Natural killer cell (primary cell): Measurements from ENCODE around the gene SFSWAP. TPM values are rescaled to one million over a fixed set of nuclear protein-coding genes. Genes with fewer than 3 reads are reported as not detected.

Experiments
- ATAC-seq, 3 donors: fragments of 150-1000 bp in 2 of 3; fragments of 200-7000 bp in 1 of 3; cut with Tn5 transposase; 1 replicate in 1 of 3; 2 replicates in 2 of 3; pipeline ENCODE4 v1.10.0; 2021; ENCODE audit warnings: mild to moderate bottlenecking in 2 of 3, moderate library complexity in 2 of 3
- DNase-seq, 2 donors: peaks; one replicate each; pipeline versions ENCODE4 v3.0.0 to v3.0.0-alpha.2; 2013 to 2021; ENCODE audit warnings: mixed read lengths in 1 of 2
- H3K27ac ChIP-seq: one replicate; pipeline ENCODE4 v1.5.1; 2013; ENCODE audit warnings: mild to moderate bottlenecking, low read length
- H3K27me3 ChIP-seq: one replicate; pipeline ENCODE4 v1.6.1; 2013; ENCODE audit warnings: low read length; ENCODE audit not compliant: control insufficient read depth, insufficient read depth
- H3K36me3 ChIP-seq: one replicate; pipeline ENCODE4 v1.6.1; 2013; ENCODE audit warnings: low read length; ENCODE audit not compliant: control insufficient read depth, insufficient read depth
- H3K4me1 ChIP-seq: one replicate; pipeline ENCODE4 v1.6.1; 2013; ENCODE audit warnings: low read length; ENCODE audit not compliant: control insufficient read depth, insufficient read depth
- H3K4me3 ChIP-seq: one replicate; pipeline ENCODE4 v1.5.1; 2013; ENCODE audit warnings: low read length
- H3K9me3 ChIP-seq: one replicate; pipeline ENCODE4 v1.6.1; 2013; ENCODE audit warnings: low read length; ENCODE audit not compliant: control insufficient read depth, insufficient read depth
- H3K27ac Mint-ChIP-seq, 2 donors: one replicate each; pipeline ENCODE4 v1.8.0; 2022; ENCODE audit warnings: mild to moderate bottlenecking in 2 of 2, mixed read lengths in 2 of 2, moderate library complexity in 1 of 2
- H3K27me3 Mint-ChIP-seq, 2 donors: one replicate each; pipeline ENCODE4 v1.8.0; 2022; ENCODE audit warnings: low read depth in 2 of 2, mixed read lengths in 2 of 2
- H3K36me3 Mint-ChIP-seq: one replicate; pipeline ENCODE4 v1.8.0; 2022; ENCODE audit warnings: mixed read lengths
- H3K4me1 Mint-ChIP-seq, 2 donors: one replicate each; pipeline ENCODE4 v1.8.0; 2022; ENCODE audit warnings: mixed read lengths in 2 of 2
- H3K4me3 Mint-ChIP-seq: one replicate; pipeline ENCODE4 v1.8.0; 2022; ENCODE audit warnings: mild to moderate bottlenecking, moderate library complexity, mixed read lengths
- H3K9me3 Mint-ChIP-seq, 2 donors: one replicate each; pipeline ENCODE4 v1.8.0; 2022; ENCODE audit warnings: mixed read lengths in 2 of 2
- WGBS: methylation state at CpG from one replicate; pipeline ENCODE4 v1.1.7; 2013; ENCODE audit warnings: missing lambda C conversion rate; ENCODE audit not compliant: insufficient coverage; 5-methylcytosine and 5-hydroxymethylcytosine counted together
- intact Hi-C: fragments of 100-400 bp; cut with micrococcal nuclease; formaldehyde crosslinking; loops from one replicate; pipeline ENCODE4 v1.14.2; 2022
- total RNA-seq, 4 donors: library from RNA; stranded (reverse); fragments of 120-200 nt in 1 of 4; gene quantifications; one replicate each; pipeline versions ENCODE4 v1.2.3 to v1.2.4, GENCODE V29; 2013 to 2022
- TF ChIP-seq, protein P1 (sequence below): fragments of 200-600 bp; IDR thresholded peaks from one replicate; pipeline ENCODE4 v1.8.0; 2022; ENCODE audit warnings: antibody characterized with exemption

SFSWAP gene
- total RNA-seq, 3 donors from 2014 or later (not counting 1 experiment from before 2014, with no cell fraction given): 99.1 to 109 (median 102) TPM

DNA sequence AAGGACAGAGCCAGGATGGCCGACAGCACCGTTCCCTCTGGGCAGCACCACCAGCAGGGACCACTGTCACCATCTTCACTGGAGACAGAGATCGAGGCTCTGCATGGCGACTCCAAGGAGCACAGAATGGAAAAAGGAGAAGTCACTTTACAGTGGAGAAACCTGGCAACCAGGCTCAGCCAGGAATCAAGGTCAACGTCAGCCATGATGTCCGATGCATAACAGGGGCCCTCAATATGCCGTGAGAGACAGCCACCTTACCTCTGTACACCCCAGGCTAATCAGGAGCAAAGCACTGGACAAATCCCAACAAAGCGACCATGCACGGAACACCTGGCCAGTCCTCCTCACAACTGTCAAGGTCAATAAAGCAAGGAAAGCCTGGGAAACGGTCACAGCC is 20.6 kb upstream of the SFSWAP start:
- no peaks in the 10 kb centered on the region for H3K4me1 Mint-ChIP-seq

DNA sequence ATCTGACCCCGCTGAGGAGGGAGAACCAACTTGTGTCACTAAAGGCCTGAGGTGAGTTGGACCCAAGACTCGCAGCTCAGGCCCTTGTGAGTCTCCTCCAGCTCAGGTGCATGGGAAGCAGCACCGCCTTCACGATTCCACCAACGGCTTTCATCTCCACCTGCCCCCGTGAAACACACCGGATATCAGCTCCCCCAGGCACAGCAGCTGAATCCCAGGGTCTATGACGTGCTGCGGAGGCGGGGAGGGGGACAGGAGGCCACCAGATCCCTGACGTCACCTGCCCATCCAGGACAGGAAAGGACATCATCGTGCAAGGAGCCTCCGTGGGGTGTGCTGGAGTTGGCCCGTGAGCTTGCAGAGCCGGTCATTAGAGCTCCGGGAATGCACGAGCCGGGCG is 18.5 kb upstream of the SFSWAP start:
- H3K27me3 Mint-ChIP-seq: peaks cover 0 to 4% of the 10 kb centered on the region in 2 donors
- H3K4me3 Mint-ChIP-seq: no peak overlapping the region
- no peak overlapping the region for H3K4me3 ChIP-seq
- no peaks in the 10 kb centered on the region for H3K4me1 ChIP-seq
- no peak for ATAC-seq
- TF ChIP-seq, protein P1, sequence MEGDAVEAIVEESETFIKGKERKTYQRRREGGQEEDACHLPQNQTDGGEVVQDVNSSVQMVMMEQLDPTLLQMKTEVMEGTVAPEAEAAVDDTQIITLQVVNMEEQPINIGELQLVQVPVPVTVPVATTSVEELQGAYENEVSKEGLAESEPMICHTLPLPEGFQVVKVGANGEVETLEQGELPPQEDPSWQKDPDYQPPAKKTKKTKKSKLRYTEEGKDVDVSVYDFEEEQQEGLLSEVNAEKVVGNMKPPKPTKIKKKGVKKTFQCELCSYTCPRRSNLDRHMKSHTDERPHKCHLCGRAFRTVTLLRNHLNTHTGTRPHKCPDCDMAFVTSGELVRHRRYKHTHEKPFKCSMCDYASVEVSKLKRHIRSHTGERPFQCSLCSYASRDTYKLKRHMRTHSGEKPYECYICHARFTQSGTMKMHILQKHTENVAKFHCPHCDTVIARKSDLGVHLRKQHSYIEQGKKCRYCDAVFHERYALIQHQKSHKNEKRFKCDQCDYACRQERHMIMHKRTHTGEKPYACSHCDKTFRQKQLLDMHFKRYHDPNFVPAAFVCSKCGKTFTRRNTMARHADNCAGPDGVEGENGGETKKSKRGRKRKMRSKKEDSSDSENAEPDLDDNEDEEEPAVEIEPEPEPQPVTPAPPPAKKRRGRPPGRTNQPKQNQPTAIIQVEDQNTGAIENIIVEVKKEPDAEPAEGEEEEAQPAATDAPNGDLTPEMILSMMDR: no peak
- no peaks in the 10 kb centered on the region for H3K36me3 ChIP-seq
- no peaks in the 10 kb centered on the region for H3K4me1 Mint-ChIP-seq
- no peak for DNase-seq
- intact Hi-C loops: no loop called here
- no peak overlapping the region for H3K27ac Mint-ChIP-seq
- H3K9me3 Mint-ChIP-seq: peaks cover 0 to 4% of the 10 kb centered on the region in 2 donors
- H3K27me3 ChIP-seq: no peaks in the 10 kb centered on the region
- no peak overlapping the region for H3K27ac ChIP-seq
- 93% methylated on average over 19 of the region's 19 CpGs for whole genome bisulfite sequencing
- no peaks in the 10 kb centered on the region for H3K9me3 ChIP-seq
- H3K36me3 Mint-ChIP-seq: no peaks in the 10 kb centered on the region

More for the DNA sequence above, 20.6 kb upstream of the SFSWAP start:
- Mint-ChIP-seq H3K4me3 (no peak overlapping the region), H3K27ac (no peak overlapping the region), H3K9me3 (peaks cover 0 to 4% of the 10 kb centered on the region in 2 donors), H3K27me3 (no peaks in the 10 kb centered on the region), H3K36me3 (no peaks in the 10 kb centered on the region)
- Histone ChIP-seq H3K36me3 (no peaks in the 10 kb centered on the region), H3K27ac (no peak overlapping the region), H3K4me3 (no peak overlapping the region), H3K4me1 (no peaks in the 10 kb centered on the region), H3K27me3 (no peaks in the 10 kb centered on the region), H3K9me3 (no peaks in the 10 kb centered on the region)
- ATAC-seq (no peak), DNase-seq (no peak)
- intact Hi-C loops: no loop called here
- TF ChIP-seq, protein P1: no peak
- WGBS: 85% methylated on average over 10 of the region's 10 CpGs

DNA sequence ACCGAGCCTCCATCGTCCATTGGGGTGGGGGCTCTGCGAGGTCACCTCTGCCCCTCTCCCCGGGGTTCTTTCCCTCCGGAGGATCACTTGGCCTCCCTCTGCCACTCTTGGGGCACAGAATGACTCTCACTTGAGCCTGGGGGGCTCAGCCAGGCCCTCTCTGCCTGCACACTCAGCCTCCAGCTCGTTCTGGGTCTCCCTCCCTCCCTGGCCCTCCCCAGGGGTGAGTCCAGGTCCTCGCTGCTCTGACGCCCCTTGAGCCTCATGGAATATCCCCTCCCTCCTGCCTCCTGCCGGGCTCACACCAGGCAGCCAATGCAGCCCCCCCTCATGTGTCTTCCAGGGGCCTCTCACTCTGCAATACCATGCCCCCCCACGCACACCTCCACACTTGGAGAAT is 17.7 kb upstream of the SFSWAP start:
- peaks cover 0 to 3% of the 10 kb centered on the region in 2 donors for H3K9me3 Mint-ChIP-seq
- Histone ChIP-seq H3K4me3 (no peak overlapping the region), H3K36me3 (no peaks in the 10 kb centered on the region), H3K27ac (no peak overlapping the region), H3K9me3 (no peaks in the 10 kb centered on the region), H3K27me3 (no peaks in the 10 kb centered on the region), H3K4me1 (no peaks in the 10 kb centered on the region)
- ATAC-seq (no peak), DNase-seq (no peak)
- no peaks in the 10 kb centered on the region for H3K4me1 Mint-ChIP-seq
- intact Hi-C loops: no loop called here
- H3K27me3 Mint-ChIP-seq: peaks cover 0 to 4% of the 10 kb centered on the region in 2 donors
- TF ChIP-seq, protein P1: no peak
- 74% methylated on average over 10 of the region's 10 CpGs for WGBS
- H3K4me3 Mint-ChIP-seq: no peak overlapping the region
- H3K27ac Mint-ChIP-seq: no peak overlapping the region
- no peaks in the 10 kb centered on the region for H3K36me3 Mint-ChIP-seq

DNA sequence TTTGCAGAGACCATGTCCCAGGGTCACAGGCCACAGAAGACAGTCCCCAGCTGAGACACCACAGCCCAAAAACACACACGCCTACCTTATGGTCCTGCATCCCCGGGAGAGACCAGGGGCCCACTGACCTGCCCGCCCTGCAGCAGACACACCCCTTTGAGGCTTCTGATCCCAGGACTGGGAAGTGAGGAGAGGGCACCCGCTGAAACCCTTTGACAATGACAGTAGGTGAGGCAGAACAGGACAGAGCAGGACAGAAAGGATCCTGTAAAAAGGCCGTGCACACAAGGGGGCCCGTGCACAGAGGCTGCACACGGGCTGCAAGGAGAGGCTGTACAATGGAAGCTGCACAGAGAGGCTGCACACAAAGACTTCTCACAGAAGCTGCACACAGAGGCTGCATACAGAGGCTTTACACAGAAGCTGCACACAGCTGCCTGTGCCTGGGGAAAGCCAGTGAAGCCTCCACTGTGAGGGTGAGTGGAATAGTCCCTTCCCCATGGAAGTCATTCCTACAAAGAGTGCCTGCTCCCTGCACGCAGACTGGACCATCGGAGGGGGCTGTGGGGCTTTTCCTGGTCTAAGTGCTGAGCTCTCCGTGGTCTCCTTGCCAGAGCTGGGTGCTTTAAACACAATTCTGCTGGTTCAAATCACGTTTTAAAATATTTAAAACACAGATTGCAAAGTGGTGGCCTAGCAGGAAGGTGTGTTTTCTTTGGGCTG is 16.6 kb upstream of the SFSWAP start:
- H3K27me3 ChIP-seq: no peaks in the 10 kb centered on the region
- H3K36me3 ChIP-seq: no peaks in the 10 kb centered on the region
- no peak overlapping the region for H3K27ac Mint-ChIP-seq
- WGBS: 93% methylated on average over 11 of the region's 11 CpGs
- intact Hi-C loops: no loop called here
- no peaks in the 10 kb centered on the region for H3K9me3 ChIP-seq
- H3K4me1 ChIP-seq: no peaks in the 10 kb centered on the region
- no peak overlapping the region for H3K27ac ChIP-seq
- H3K4me1 Mint-ChIP-seq: no peaks in the 10 kb centered on the region
- TF ChIP-seq, protein P1: no peak
- no peaks in the 10 kb centered on the region for H3K36me3 Mint-ChIP-seq
- no peak overlapping the region for H3K4me3 ChIP-seq
- DNase-seq (no peak), ATAC-seq (no peak)
- H3K9me3 Mint-ChIP-seq: no peaks in the 10 kb centered on the region
- peaks cover 2 to 7% of the 10 kb centered on the region in 2 donors for H3K27me3 Mint-ChIP-seq
- H3K4me3 Mint-ChIP-seq: no peak overlapping the region
